Measurements from ENCODE around the gene INPP5B. TPM values are rescaled to one million over a fixed set of nuclear protein-coding genes. Genes with fewer than 3 reads are reported as not detected.

INPP5B gene
- total and polyA plus RNA-seq, 12 donors = 10.4 to 32.3 (median 20.9) TPM

GRCh38 chr1:37853157-37853556 lies 93.7 kb downstream of the INPP5B start:
- no peak for DNase-seq

GRCh38 chr1:37851782-37852210 lies 95.1 kb downstream of the INPP5B start:
- Histone ChIP-seq H3K4me1 (replicated peaks in 1 of 2) (peaks cover 3 to 57% of the 10 kb centered on the region in 2 donors), H3K27me3 (no peaks in the 10 kb centered on the region), H3K4me3 (no peak overlapping the region), H3K36me3 (replicated peaks in 1 of 2) (peaks cover 0 to 11% of the 10 kb centered on the region in 2 donors), H3K27ac (no peak overlapping the region), H3K9me3 (replicated peaks in 1 of 3) (no peaks in the 10 kb centered on the region)
- TF ChIP-seq, protein P1, sequence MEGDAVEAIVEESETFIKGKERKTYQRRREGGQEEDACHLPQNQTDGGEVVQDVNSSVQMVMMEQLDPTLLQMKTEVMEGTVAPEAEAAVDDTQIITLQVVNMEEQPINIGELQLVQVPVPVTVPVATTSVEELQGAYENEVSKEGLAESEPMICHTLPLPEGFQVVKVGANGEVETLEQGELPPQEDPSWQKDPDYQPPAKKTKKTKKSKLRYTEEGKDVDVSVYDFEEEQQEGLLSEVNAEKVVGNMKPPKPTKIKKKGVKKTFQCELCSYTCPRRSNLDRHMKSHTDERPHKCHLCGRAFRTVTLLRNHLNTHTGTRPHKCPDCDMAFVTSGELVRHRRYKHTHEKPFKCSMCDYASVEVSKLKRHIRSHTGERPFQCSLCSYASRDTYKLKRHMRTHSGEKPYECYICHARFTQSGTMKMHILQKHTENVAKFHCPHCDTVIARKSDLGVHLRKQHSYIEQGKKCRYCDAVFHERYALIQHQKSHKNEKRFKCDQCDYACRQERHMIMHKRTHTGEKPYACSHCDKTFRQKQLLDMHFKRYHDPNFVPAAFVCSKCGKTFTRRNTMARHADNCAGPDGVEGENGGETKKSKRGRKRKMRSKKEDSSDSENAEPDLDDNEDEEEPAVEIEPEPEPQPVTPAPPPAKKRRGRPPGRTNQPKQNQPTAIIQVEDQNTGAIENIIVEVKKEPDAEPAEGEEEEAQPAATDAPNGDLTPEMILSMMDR (IDR thresholded peaks at IDR 0.05) = no peak
- TF ChIP-seq POLR2A (IDR thresholded peaks at IDR 0.05) = no peak
- WGBS, 4 donors = 79 to 87% (median 82%) methylated on average over 2 of the region's 2 CpGs
- intact Hi-C loops (cut with DNase I) = no loop called here
- peak in 1 of 7 donors; percentile 19 for DNase-seq

More at GRCh38 chr1:37853157-37853556, 93.7 kb downstream of the INPP5B start:
- H3K36me3 ChIP-seq (replicated peaks in 1 of 2) = peaks cover 0 to 17% of the 10 kb centered on the region in 2 donors
- peaks cover 4 to 61% of the 10 kb centered on the region in 2 donors for H3K4me1 ChIP-seq (replicated peaks in 1 of 2)
- no peaks in the 10 kb centered on the region for H3K27me3 ChIP-seq
- intact Hi-C loops (cut with DNase I) = no loop called here
- TF ChIP-seq, protein P1 (IDR thresholded peaks at IDR 0.05) = no peak
- no peak for TF ChIP-seq POLR2A (IDR thresholded peaks at IDR 0.05)
- H3K4me3 ChIP-seq = no peak overlapping the region
- H3K9me3 ChIP-seq (replicated peaks in 1 of 3) = no peaks in the 10 kb centered on the region
- no peak overlapping the region for H3K27ac ChIP-seq

- Histone ChIP-seq H3K4me1 (replicated peaks in 1 of 2) (peaks cover 3 to 51% of the 10 kb centered on the region in 2 donors), H3K27me3 (no peaks in the 10 kb centered on the region), H3K36me3 (replicated peaks in 1 of 2) (peaks cover 0 to 5% of the 10 kb centered on the region in 2 donors), H3K27ac (peak overlapping the region in 3 of 5 donors; percentile 19 to 44 (median 29)), H3K4me3 (no peak overlapping the region), H3K9me3 (replicated peaks in 1 of 3) (no peaks in the 10 kb centered on the region)
- DNase-seq = no peak
- TF ChIP-seq, protein P1 (IDR thresholded peaks at IDR 0.05) = no peak
- no peak for TF ChIP-seq POLR2A (IDR thresholded peaks at IDR 0.05)
- intact Hi-C loops (cut with DNase I) = no loop called here
Observed at GRCh38 chr1:37851262-37851661, 95.6 kb downstream of the INPP5B start.

- Histone ChIP-seq H3K9me3 (replicated peaks in 1 of 3) (no peaks in the 10 kb centered on the region), H3K4me3 (no peak overlapping the region), H3K4me1 (replicated peaks in 1 of 2) (peaks cover 3 to 50% of the 10 kb centered on the region in 2 donors), H3K27me3 (no peaks in the 10 kb centered on the region), H3K27ac (peak overlapping the region in 3 of 5 donors; percentile 15 to 29 (median 19)), H3K36me3 (replicated peaks in 1 of 2) (peaks cover 0 to 4% of the 10 kb centered on the region in 2 donors)
- no peak for DNase-seq
- intact Hi-C loops (cut with DNase I) = no loop called here
- TF ChIP-seq POLR2A (IDR thresholded peaks at IDR 0.05) = no peak
- TF ChIP-seq, protein P1 (IDR thresholded peaks at IDR 0.05) = no peak
- WGBS, 4 donors = 75 to 83% (median 77%) methylated on average over 6 of the region's 6 CpGs
Observed at GRCh38 chr1:37850352-37850955, 96.4 kb downstream of the INPP5B start.

All from adrenal gland (tissue), 12 donors.